Astrocyte of the cerebellum (primary cell): ENCODE data around the gene VSTM5.

Experiments used
- DNase-seq: peaks from one replicate; pipeline ENCODE4 v3.0.0-alpha.2; 2011; ENCODE audit warnings: low read depth
- H3K4me3 ChIP-seq: 2 replicates; pipeline ENCODE4 v1.5.1; 2011; ENCODE audit warnings: mild to moderate bottlenecking, low read depth, low read length, moderate library complexity
- CTCF ChIP-seq: IDR thresholded peaks from 2 replicates; pipeline ENCODE4 v1.5.1; 2012; ENCODE audit warnings: low read length, low read depth, moderate library complexity, mild to moderate bottlenecking; ENCODE audit errors: missing control alignments
- in situ Hi-C: cut with HindIII; loops from 2 replicates; pipeline ENCODE4 v1.10.0; 2017; ENCODE audit warnings: low sequenced_read_pairs

VSTM5 gene

GRCh38 chr11:93770160-93770559 lies 80.3 kb downstream of the VSTM5 start:
- TF ChIP-seq CTCF: no peak
- DNase-seq: no peak
- H3K4me3 ChIP-seq: no peak overlapping the region
- in situ Hi-C loops: no loop called here
